WI38 (cell line): ENCODE results near the gene EPHB4.
A peak's percentile ranks its signal among the peaks of the same experiment; 100 is the strongest.

Source experiments
- H3K4me3 ChIP-seq: 2 replicates; pipeline ENCODE4 v1.5.1; 2011; ENCODE audit warnings: low read depth, mild to moderate bottlenecking, control low read depth, low read length
- CTCF ChIP-seq: IDR thresholded peaks from 2 replicates; pipeline ENCODE4 v1.5.1; 2012; ENCODE audit warnings: low read depth, mild to moderate bottlenecking, control low read depth, low read length

Gene EPHB4

GRCh38 chr7:100852048-100852872 is 24.9 kb upstream of the EPHB4 start, which contains the start of gene SLC12A9:
TSS of gene SLC12A9 (plus strand) at chr7:100852713. CDS start at chr7:100854198, 1,485 bp downstream.
- peak; percentile 88 for TF ChIP-seq CTCF

GRCh38 chr7:100847360-100847759 is 20.0 kb upstream of the EPHB4 start:
- TF ChIP-seq CTCF = no peak
- H3K4me3 ChIP-seq = no peak overlapping the region

More at GRCh38 chr7:100852048-100852872, 24.9 kb upstream of the EPHB4 start, which contains the start of gene SLC12A9:
- H3K4me3 ChIP-seq = peak within 1 kb of the TSS; percentile 81

GRCh38 chr7:100840470-100841100 is 13.3 kb upstream of the EPHB4 start:
- no peak for TF ChIP-seq CTCF
- no peak overlapping the region for H3K4me3 ChIP-seq

GRCh38 chr7:100839361-100839760 is 12.0 kb upstream of the EPHB4 start:
- no peak overlapping the region for H3K4me3 ChIP-seq
- no peak for TF ChIP-seq CTCF

- H3K4me3 ChIP-seq = peak overlapping the region; percentile 40
- TF ChIP-seq CTCF = no peak
Observed at GRCh38 chr7:100837099-100837836, 9.9 kb upstream of the EPHB4 start.

- peak overlapping the region; percentile 40 for H3K4me3 ChIP-seq
- TF ChIP-seq CTCF = no peak
Observed at GRCh38 chr7:100836812-100837098, 9.4 kb upstream of the EPHB4 start.
